ENCODE measurements around the gene DOCK10. TPM values are rescaled to one million over a fixed set of nuclear protein-coding genes. Genes with fewer than 3 reads are reported as not detected.

The DOCK10 gene
- total and polyA plus RNA-seq, 11 donors, result 0.31 to 28.6 (median 2.0) TPM

- ATAC-seq, result no peak
- Histone ChIP-seq H3K36me3 (peaks cover 0 to 32% (median 0%) of the 10 kb centered on the region in 9 donors), H3K27me3 (no peaks in the 10 kb centered on the region), H3K4me1 (peaks cover 0 to 41% (median 0%) of the 10 kb centered on the region in 12 donors), H3K4me3 (no peak overlapping the region), H3K27ac (no peak overlapping the region), H3K9me3 (no peaks in the 10 kb centered on the region)
- DNase-seq, result no peak
- WGBS, 4 donors, result 93 to 96% (median 95%) methylated on average over 1 of the region's 1 CpG
- TF ChIP-seq CTCF (IDR thresholded peaks at IDR 0.05), result no peak
- TF ChIP-seq POLR2A (IDR thresholded peaks at IDR 0.05), result no peak
- intact Hi-C loops (cut with DNase I), result no loop called here
Measured at GRCh38 chr2:224885291-224885690, 157.0 kb downstream of the DOCK10 start.

- peaks cover 0 to 41% (median 0%) of the 10 kb centered on the region in 12 donors for H3K4me1 ChIP-seq
- peaks cover 0 to 36% (median 0%) of the 10 kb centered on the region in 9 donors for H3K36me3 ChIP-seq
- no peak overlapping the region for H3K27ac ChIP-seq
- no peak overlapping the region for H3K4me3 ChIP-seq
- intact Hi-C loops (cut with DNase I), result no loop called here
- DNase-seq (no peak), ATAC-seq (no peak)
- 57 to 69% (median 65%) methylated on average over 4 of the region's 4 CpGs for WGBS, 4 donors
- H3K27me3 ChIP-seq, result no peaks in the 10 kb centered on the region
- H3K9me3 ChIP-seq, result no peaks in the 10 kb centered on the region
- no peak for TF ChIP-seq POLR2A (IDR thresholded peaks at IDR 0.05)
- TF ChIP-seq CTCF (IDR thresholded peaks at IDR 0.05), result no peak
Measured at GRCh38 chr2:224884188-224884587, 158.1 kb downstream of the DOCK10 start.

- 56 to 71% (median 63%) methylated on average over 1 of the region's 1 CpG for WGBS, 4 donors
- H3K36me3 ChIP-seq, result peaks cover 0 to 39% (median 0%) of the 10 kb centered on the region in 9 donors
- no peaks in the 10 kb centered on the region for H3K9me3 ChIP-seq
- TF ChIP-seq POLR2A (IDR thresholded peaks at IDR 0.05), result no peak
- no peak for TF ChIP-seq CTCF (IDR thresholded peaks at IDR 0.05)
- no peak overlapping the region for H3K27ac ChIP-seq
- intact Hi-C loops (cut with DNase I), result no loop called here
- DNase-seq, result no peak
- H3K27me3 ChIP-seq, result no peaks in the 10 kb centered on the region
- H3K4me3 ChIP-seq, result no peak overlapping the region
- peaks cover 0 to 41% (median 0%) of the 10 kb centered on the region in 12 donors for H3K4me1 ChIP-seq
- no peak for ATAC-seq
Measured at GRCh38 chr2:224883700-224884099, 158.6 kb downstream of the DOCK10 start.

GRCh38 chr2:224883172-224883516, 159.1 kb downstream of the DOCK10 start:
- peaks cover 0 to 41% (median 0%) of the 10 kb centered on the region in 12 donors for H3K4me1 ChIP-seq
- no peak for ATAC-seq
- no peak for DNase-seq
- H3K36me3 ChIP-seq, result peaks cover 0 to 39% (median 0%) of the 10 kb centered on the region in 9 donors
- 94 to 96% (median 96%) methylated on average over 6 of the region's 6 CpGs for WGBS, 4 donors
- no peak overlapping the region for H3K4me3 ChIP-seq
- intact Hi-C loops (cut with DNase I), result no loop called here
- TF ChIP-seq POLR2A (IDR thresholded peaks at IDR 0.05), result no peak
- no peak for TF ChIP-seq CTCF (IDR thresholded peaks at IDR 0.05)
- no peak overlapping the region for H3K27ac ChIP-seq
- H3K27me3 ChIP-seq, result no peaks in the 10 kb centered on the region
- no peaks in the 10 kb centered on the region for H3K9me3 ChIP-seq

Measured in heart left ventricle (tissue), 16 donors.